Measurements from ENCODE around the gene ENO1.

ENO1 gene

GRCh38 chr1:8870616-8871538 is 7.6 kb downstream of the ENO1 start:
- no peak overlapping the region for H3K4me3 ChIP-seq (ENCODE audit: low read depth, low read length)
- no peak for DNase-seq (ENCODE audit: low read depth)
- in situ Hi-C loops (cut with HindIII; ENCODE audit: low sequenced_read_pairs): no loop called here
- TF ChIP-seq CTCF (IDR thresholded peaks at IDR 0.05; ENCODE audit: low read depth, low read length, missing control alignments): no peak

GRCh38 chr1:8870103-8870502 is 8.4 kb downstream of the ENO1 start:
- DNase-seq (ENCODE audit: low read depth): no peak

GRCh38 chr1:8867878-8868567 is 10.5 kb downstream of the ENO1 start:
- DNase-seq (ENCODE audit: low read depth): no peak
- H3K4me3 ChIP-seq (ENCODE audit: low read depth, low read length): no peak overlapping the region
- in situ Hi-C loops (cut with HindIII; ENCODE audit: low sequenced_read_pairs): no loop called here
- no peak for TF ChIP-seq CTCF (IDR thresholded peaks at IDR 0.05; ENCODE audit: low read depth, low read length, missing control alignments)

More at GRCh38 chr1:8870103-8870502, 8.4 kb downstream of the ENO1 start:
- no peak for TF ChIP-seq CTCF (IDR thresholded peaks at IDR 0.05; ENCODE audit: low read depth, low read length, missing control alignments)
- in situ Hi-C loops (cut with HindIII; ENCODE audit: low sequenced_read_pairs): no loop called here
- H3K4me3 ChIP-seq (ENCODE audit: low read depth, low read length): no peak overlapping the region

- TF ChIP-seq CTCF (IDR thresholded peaks at IDR 0.05; ENCODE audit: low read depth, low read length, missing control alignments): no peak
- no peak overlapping the region for H3K4me3 ChIP-seq (ENCODE audit: low read depth, low read length)
- in situ Hi-C loops (cut with HindIII; ENCODE audit: low sequenced_read_pairs): no loop called here
- DNase-seq (ENCODE audit: low read depth): no peak
These were observed 11.6 kb downstream of the ENO1 start for GRCh38 chr1:8866792-8867415.

- no peak for DNase-seq (ENCODE audit: low read depth)
- TF ChIP-seq CTCF (IDR thresholded peaks at IDR 0.05; ENCODE audit: low read depth, low read length, missing control alignments): no peak
- in situ Hi-C loops (cut with HindIII; ENCODE audit: low sequenced_read_pairs): no loop called here
- no peak overlapping the region for H3K4me3 ChIP-seq (ENCODE audit: low read depth, low read length)
These were observed 12.2 kb downstream of the ENO1 start for GRCh38 chr1:8866173-8866791.

GRCh38 chr1:8864713-8865344 is 13.7 kb downstream of the ENO1 start:
- in situ Hi-C loops (cut with HindIII; ENCODE audit: low sequenced_read_pairs): no loop called here

More at GRCh38 chr1:8864713-8865344, 13.7 kb downstream of the ENO1 start:
- no peak for DNase-seq (ENCODE audit: low read depth)
- no peak overlapping the region for H3K4me3 ChIP-seq (ENCODE audit: low read depth, low read length)
- no peak for TF ChIP-seq CTCF (IDR thresholded peaks at IDR 0.05; ENCODE audit: low read depth, low read length, missing control alignments)

Measured in astrocyte of the cerebellum (primary cell).